H9 (cell line): Measurements from ENCODE around the gene UBALD2. TPM values are rescaled to one million over a fixed set of nuclear protein-coding genes. Genes with fewer than 3 reads are reported as not detected.

Experiments
- DNase-seq: peaks from one replicate; pipeline ENCODE4 v3.0.0-alpha.2; 2017
- H2AFZ ChIP-seq: one replicate; pipeline ENCODE4 v1.6.1; 2013; ENCODE audit warnings: mild to moderate bottlenecking, low read length, control low read depth, moderate library complexity
- H2AK5ac ChIP-seq: 2 replicates; pipeline ENCODE4 v1.6.1; 2013; ENCODE audit warnings: low read length, control low read depth, mixed read lengths; ENCODE audit not compliant: insufficient read length
- H2BK120ac ChIP-seq: one replicate; pipeline ENCODE4 v1.6.1; 2013; ENCODE audit warnings: low read depth, mild to moderate bottlenecking, low read length, control low read depth, inconsistent platforms; ENCODE audit not compliant: poor library complexity, severe bottlenecking
- H2BK12ac ChIP-seq: 2 replicates; pipeline ENCODE4 v1.6.1; 2013; ENCODE audit warnings: low read length, control low read depth, mixed read lengths, low read depth; ENCODE audit not compliant: insufficient read length
- H2BK15ac ChIP-seq: 2 replicates; pipeline ENCODE4 v1.6.1; 2013; ENCODE audit warnings: low read depth, low read length, control low read depth
- H2BK20ac ChIP-seq: one replicate; pipeline ENCODE4 v1.6.1; 2013; ENCODE audit warnings: low read depth, mild to moderate bottlenecking, low read length, control low read depth, inconsistent platforms; ENCODE audit not compliant: poor library complexity, severe bottlenecking
- H2BK5ac ChIP-seq: 2 replicates; pipeline ENCODE4 v1.6.1; 2013; ENCODE audit warnings: low read length, control low read depth, mixed read lengths; ENCODE audit not compliant: insufficient read length
- H3K14ac ChIP-seq: 2 replicates; pipeline ENCODE4 v1.6.1; 2013; ENCODE audit warnings: low read length, control low read depth; ENCODE audit not compliant: insufficient read depth
- H3K18ac ChIP-seq: 2 replicates; pipeline ENCODE4 v1.6.1; 2013; ENCODE audit warnings: low read depth, mild to moderate bottlenecking, mixed read lengths, low read length, control low read depth; ENCODE audit not compliant: insufficient read length
- H3K23ac ChIP-seq: 2 replicates; pipeline ENCODE4 v1.6.1; 2013; ENCODE audit warnings: low read length, control low read depth, mixed read lengths, low read depth; ENCODE audit not compliant: insufficient read length
- H3K23me2 ChIP-seq: 2 replicates; pipeline ENCODE4 v1.6.1; 2013; ENCODE audit warnings: low read depth, mild to moderate bottlenecking, mixed read lengths, low read length, control low read depth; ENCODE audit not compliant: insufficient read length, poor library complexity, severe bottlenecking
- H3K27ac ChIP-seq: 2 replicates; pipeline ENCODE4 v1.5.1; 2013; ENCODE audit warnings: low read length, control low read depth, mixed read lengths, low read depth; ENCODE audit not compliant: insufficient read length
- H3K27me3 ChIP-seq: 2 replicates; pipeline ENCODE4 v1.6.1; 2013; ENCODE audit warnings: low read length, control low read depth, inconsistent platforms; ENCODE audit not compliant: insufficient read depth
- H3K4ac ChIP-seq: 2 replicates; pipeline ENCODE4 v1.6.1; 2013; ENCODE audit warnings: low read depth, mild to moderate bottlenecking, control low read depth, inconsistent platforms, low read length, moderate library complexity
- H3K4me1 ChIP-seq: 2 replicates; pipeline ENCODE4 v1.6.1; 2013; ENCODE audit warnings: low read length, control low read depth, inconsistent platforms; ENCODE audit not compliant: insufficient read depth
- H3K4me2 ChIP-seq: 2 replicates; pipeline ENCODE4 v1.6.1; 2013; ENCODE audit warnings: low read length, control low read depth, mixed read lengths; ENCODE audit not compliant: insufficient read length, insufficient read depth
- H3K56ac ChIP-seq: 2 replicates; pipeline ENCODE4 v1.6.1; 2013; ENCODE audit warnings: low read depth, mild to moderate bottlenecking, mixed read lengths, low read length, control low read depth; ENCODE audit not compliant: insufficient read length
- H3K79me1 ChIP-seq: 2 replicates; pipeline ENCODE4 v1.6.1; 2013; ENCODE audit warnings: low read depth, mild to moderate bottlenecking, moderate library complexity, low read length, control low read depth, inconsistent platforms; ENCODE audit not compliant: insufficient read depth, poor library complexity, severe bottlenecking
- H3K79me2 ChIP-seq: 2 replicates; pipeline ENCODE4 v1.6.1; 2013; ENCODE audit warnings: low read length, control low read depth, inconsistent platforms; ENCODE audit not compliant: insufficient read depth
- H3K9ac ChIP-seq: 2 replicates; pipeline ENCODE4 v1.6.1; 2013; ENCODE audit warnings: low read length, control low read depth, mixed read lengths; ENCODE audit not compliant: insufficient read length; ENCODE audit errors: extremely low read depth
- H3K9me3 ChIP-seq: one replicate; pipeline ENCODE4 v1.6.1; 2013; ENCODE audit warnings: low read depth, low read length, inconsistent platforms; ENCODE audit not compliant: control insufficient read depth
- H3T11ph ChIP-seq: one replicate; pipeline ENCODE4 v1.6.1; 2013; ENCODE audit warnings: mild to moderate bottlenecking, low read length, control low read depth, inconsistent platforms
- H4K20me1 ChIP-seq: one replicate; pipeline ENCODE4 v1.6.1; 2013; ENCODE audit not compliant: control insufficient read depth, insufficient read length, insufficient read depth
- H4K5ac ChIP-seq: 2 replicates; pipeline ENCODE4 v1.6.1; 2013; ENCODE audit warnings: low read depth, mild to moderate bottlenecking, mixed read lengths, low read length, control low read depth; ENCODE audit not compliant: insufficient read length
- H4K8ac ChIP-seq: replicated peaks from 2 replicates; pipeline ENCODE4 v1.6.1; 2013; ENCODE audit warnings: low read length, control low read depth, mixed read lengths, low read depth; ENCODE audit not compliant: insufficient read length
- H4K91ac ChIP-seq: 2 replicates; pipeline ENCODE4 v1.6.1; 2013; ENCODE audit warnings: low read depth, mild to moderate bottlenecking, moderate library complexity, mixed read lengths, low read length, control low read depth; ENCODE audit not compliant: insufficient read length
- H3K27ac Mint-ChIP-seq, 3 experiments: 2 replicates in 2 of 3; 3 replicates in 1 of 3; pipeline ENCODE4 v1.8.0; 2020 to 2021; ENCODE audit warnings: mixed read lengths in 3 of 3, mild to moderate bottlenecking in 1 of 3, moderate library complexity in 1 of 3
- H3K27me3 Mint-ChIP-seq: 2 replicates; pipeline ENCODE4 v1.8.0; 2021; ENCODE audit warnings: low read depth, mild to moderate bottlenecking, moderate library complexity, mixed read lengths
- H3K36me3 Mint-ChIP-seq, 3 experiments: 2 replicates in 2 of 3; 3 replicates in 1 of 3; pipeline ENCODE4 v1.8.0; 2020 to 2021; ENCODE audit warnings: low read depth in 3 of 3, mixed read lengths in 3 of 3; ENCODE audit not compliant: insufficient read depth in 1 of 3
- H3K4me1 Mint-ChIP-seq, 2 experiments: 2 replicates each; pipeline ENCODE4 v1.8.0; 2020; ENCODE audit warnings: mixed read lengths in 2 of 2
- H3K4me3 Mint-ChIP-seq, 2 experiments: 2 replicates in 1 of 2; 3 replicates in 1 of 2; pipeline ENCODE4 v1.8.0; 2020 to 2021; ENCODE audit warnings: mild to moderate bottlenecking in 2 of 2, mixed read lengths in 2 of 2, moderate library complexity in 1 of 2
- H3K9me3 Mint-ChIP-seq, 2 experiments: 2 replicates in 1 of 2; 3 replicates in 1 of 2; pipeline ENCODE4 v1.8.0; 2020; ENCODE audit warnings: mild to moderate bottlenecking in 2 of 2, mixed read lengths in 2 of 2, moderate library complexity in 1 of 2
- CTCF ChIP-seq: fragments of 200-600 bp; sonication (generic); conservative IDR thresholded peaks from 3 replicates; pipeline ENCODE4 v1.8.0; 2021; ENCODE audit warnings: antibody characterized with exemption, mild to moderate bottlenecking
- WGBS: extraction: QIAGEN DNeasy Blood & Tissue Kit; methylation state at CpG from one replicate; pipeline ENCODE4 v1.1.7; 2013; ENCODE audit warnings: missing lambda C conversion rate, low lambda C conversion rate, mixed read lengths; ENCODE audit not compliant: insufficient read length; ENCODE audit errors: extremely low coverage; 5-methylcytosine and 5-hydroxymethylcytosine counted together
- total RNA-seq: library from RNA; stranded (reverse); gene quantifications from 2 replicates; pipeline ENCODE4 v1.2.1, GENCODE V29; 2021

UBALD2 gene
- total RNA-seq, 1 experiment from 2014 or later, result 25.8 TPM

- Mint-ChIP-seq H3K27me3 (peaks cover 1% of the 10 kb centered on the region; the same call in 1 of the 2 replicates), H3K27ac (no peak overlapping the region), H3K9me3 (no peaks in the 10 kb centered on the region), H3K36me3 (no peaks in the 10 kb centered on the region), H3K4me1 (peaks cover 9 to 27% of the 10 kb centered on the region in 2 experiments), H3K4me3 (no peak overlapping the region; a peak in 1 of 5 replicates)
- no peak for TF ChIP-seq CTCF
- no peak overlapping the region for H3K14ac ChIP-seq
- no peak overlapping the region for H3K4me2 ChIP-seq
- H3K27me3 ChIP-seq, result no peaks in the 10 kb centered on the region
- no peak overlapping the region for H3K23ac ChIP-seq
- H3K4ac ChIP-seq, result no peak overlapping the region
- H2BK20ac ChIP-seq, result no peak overlapping the region
- H2BK15ac ChIP-seq, result no peak overlapping the region
- WGBS, result no CpG with 5 or more reads among the region's 11 CpGs
- no peak overlapping the region for H2BK120ac ChIP-seq
- H3K9me3 ChIP-seq, result no peaks in the 10 kb centered on the region
- H2BK12ac ChIP-seq, result no peak overlapping the region
- no peak overlapping the region for H2AK5ac ChIP-seq
- H4K5ac ChIP-seq, result no peak overlapping the region
- no peaks in the 10 kb centered on the region for H3K79me2 ChIP-seq
- no peaks in the 10 kb centered on the region for H3K23me2 ChIP-seq
- H3K18ac ChIP-seq, result no peak overlapping the region
- H4K20me1 ChIP-seq, result no peaks in the 10 kb centered on the region
- no peak overlapping the region for H3K27ac ChIP-seq
- no peak overlapping the region for H2BK5ac ChIP-seq
- H3K79me1 ChIP-seq, result no peaks in the 10 kb centered on the region
- no peak overlapping the region for H3K9ac ChIP-seq
- DNase-seq, result no peak
- no peak overlapping the region for H3K56ac ChIP-seq
- H2AFZ ChIP-seq, result no peak overlapping the region
- no peak overlapping the region for H4K8ac ChIP-seq
- no peaks in the 10 kb centered on the region; the same call in 1 of the 2 replicates for H3K4me1 ChIP-seq
- H4K91ac ChIP-seq, result no peak overlapping the region
- H3T11ph ChIP-seq, result no peak overlapping the region
These were observed 10.9 kb downstream of the UBALD2 start for GRCh38 chr17:76276069-76276431.
